ENCODE measurements around the gene CLDN5. TPM values are rescaled to one million over a fixed set of nuclear protein-coding genes. Genes with fewer than 3 reads are reported as not detected.

Gene CLDN5
- total RNA-seq, 4 donors from 2014 or later = 94.9 to 170 (median 117) TPM

GRCh38 chr22:19527861-19528417, 3.7 kb upstream of the CLDN5 start:
- TF ChIP-seq POLR2A (IDR thresholded peaks at IDR 0.05) = no peak
- TF ChIP-seq, protein P1, sequence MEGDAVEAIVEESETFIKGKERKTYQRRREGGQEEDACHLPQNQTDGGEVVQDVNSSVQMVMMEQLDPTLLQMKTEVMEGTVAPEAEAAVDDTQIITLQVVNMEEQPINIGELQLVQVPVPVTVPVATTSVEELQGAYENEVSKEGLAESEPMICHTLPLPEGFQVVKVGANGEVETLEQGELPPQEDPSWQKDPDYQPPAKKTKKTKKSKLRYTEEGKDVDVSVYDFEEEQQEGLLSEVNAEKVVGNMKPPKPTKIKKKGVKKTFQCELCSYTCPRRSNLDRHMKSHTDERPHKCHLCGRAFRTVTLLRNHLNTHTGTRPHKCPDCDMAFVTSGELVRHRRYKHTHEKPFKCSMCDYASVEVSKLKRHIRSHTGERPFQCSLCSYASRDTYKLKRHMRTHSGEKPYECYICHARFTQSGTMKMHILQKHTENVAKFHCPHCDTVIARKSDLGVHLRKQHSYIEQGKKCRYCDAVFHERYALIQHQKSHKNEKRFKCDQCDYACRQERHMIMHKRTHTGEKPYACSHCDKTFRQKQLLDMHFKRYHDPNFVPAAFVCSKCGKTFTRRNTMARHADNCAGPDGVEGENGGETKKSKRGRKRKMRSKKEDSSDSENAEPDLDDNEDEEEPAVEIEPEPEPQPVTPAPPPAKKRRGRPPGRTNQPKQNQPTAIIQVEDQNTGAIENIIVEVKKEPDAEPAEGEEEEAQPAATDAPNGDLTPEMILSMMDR (IDR thresholded peaks at IDR 0.05) = no peak
- 81 to 84% methylated on average over 16 to 17 of the region's 17 CpGs for WGBS, 2 donors
- intact Hi-C loops (cut with DNase I; ENCODE audit: low total_unique reads) = no loop called here
- no peak for DNase-seq (ENCODE audit: low spot score in 2 of 2)
- H3K4me3 ChIP-seq (ENCODE audit: low read depth, poor library complexity, severe bottlenecking) = no peak overlapping the region

GRCh38 chr22:19527321-19527721, 3.1 kb upstream of the CLDN5 start:
- no peak for DNase-seq (ENCODE audit: low spot score in 2 of 2)

DNA sequence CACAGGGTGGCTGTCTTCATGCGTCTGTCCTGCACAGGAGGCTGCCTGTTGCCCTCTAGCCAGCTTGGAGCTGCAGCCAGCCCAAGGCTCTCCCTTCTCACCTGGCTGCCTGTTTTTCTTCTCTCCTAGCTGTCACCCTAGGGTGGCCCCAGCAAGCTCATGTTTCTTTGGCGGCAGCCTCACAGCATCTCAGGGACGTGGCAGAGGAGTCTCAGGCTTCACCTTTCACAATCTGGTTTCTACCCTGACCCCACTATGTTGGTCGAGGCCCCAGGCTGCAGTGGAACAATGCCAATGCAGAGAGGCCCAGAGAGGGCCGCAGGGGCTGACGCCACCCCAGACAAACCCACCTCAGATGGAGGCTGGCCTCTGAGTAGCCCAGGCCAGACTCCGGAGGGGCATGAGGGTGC, 2.5 kb upstream of the CLDN5 start:
- 83 to 84% methylated on average over 7 of the region's 7 CpGs for WGBS, 2 donors
- no peak overlapping the region for H3K4me3 ChIP-seq (ENCODE audit: low read depth, poor library complexity, severe bottlenecking)
- no peak for DNase-seq (ENCODE audit: low spot score in 2 of 2)
- TF ChIP-seq, protein P1 (IDR thresholded peaks at IDR 0.05) = no peak
- no peak for TF ChIP-seq POLR2A (IDR thresholded peaks at IDR 0.05)
- intact Hi-C loops (cut with DNase I; ENCODE audit: low total_unique reads) = no loop called here

More at GRCh38 chr22:19527321-19527721, 3.1 kb upstream of the CLDN5 start:
- no peak overlapping the region for H3K4me3 ChIP-seq (ENCODE audit: low read depth, poor library complexity, severe bottlenecking)
- WGBS, 2 donors = 85 to 90% methylated on average over 5 of the region's 5 CpGs
- TF ChIP-seq POLR2A (IDR thresholded peaks at IDR 0.05) = no peak
- TF ChIP-seq, protein P1 (IDR thresholded peaks at IDR 0.05) = no peak
- intact Hi-C loops (cut with DNase I; ENCODE audit: low total_unique reads) = no loop called here

- no peak overlapping the region for H3K4me3 ChIP-seq (ENCODE audit: low read depth, poor library complexity, severe bottlenecking)
- intact Hi-C loops (cut with DNase I; ENCODE audit: low total_unique reads) = no loop called here
- 93 to 97% methylated on average over 11 of the region's 11 CpGs for WGBS, 2 donors
- TF ChIP-seq POLR2A (IDR thresholded peaks at IDR 0.05) = no peak
- TF ChIP-seq, protein P1 (IDR thresholded peaks at IDR 0.05) = no peak
- DNase-seq (ENCODE audit: low spot score in 2 of 2) = no peak
Observed at GRCh38 chr22:19526076-19526701, 2.0 kb upstream of the CLDN5 start.

DNA sequence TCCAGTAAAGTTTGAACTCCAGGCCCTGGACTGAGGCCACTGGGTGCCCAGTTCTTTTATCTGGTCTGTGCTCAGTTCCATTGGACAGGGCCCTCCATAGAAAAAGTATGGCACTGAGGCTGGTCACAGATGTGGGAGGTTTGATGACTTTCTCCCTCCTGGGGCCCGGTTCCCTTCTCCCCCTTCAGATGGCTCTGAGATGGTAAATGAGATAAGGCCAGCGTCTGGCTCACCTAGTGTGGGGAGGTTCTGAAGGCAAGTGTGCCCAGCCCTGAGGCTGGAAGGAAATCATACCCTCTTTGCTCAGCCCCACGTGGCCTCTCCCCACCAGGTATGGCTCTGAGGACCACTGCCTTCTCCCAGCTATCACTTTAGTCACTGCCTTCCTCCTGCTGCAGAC, 1.5 kb upstream of the CLDN5 start:
- intact Hi-C loops (cut with DNase I; ENCODE audit: low total_unique reads) = no loop called here
- H3K4me3 ChIP-seq (ENCODE audit: low read depth, poor library complexity, severe bottlenecking) = no peak overlapping the region
- DNase-seq (ENCODE audit: low spot score in 2 of 2) = no peak
- TF ChIP-seq, protein P1 (IDR thresholded peaks at IDR 0.05) = no peak
- TF ChIP-seq POLR2A (IDR thresholded peaks at IDR 0.05) = no peak
- WGBS, 2 donors = 56 to 78% methylated on average over 3 of the region's 3 CpGs
